DOHH2 (cell line): ENCODE results near the gene SENP3.

Source experiments
- EZH2phosphoT487 ChIP-seq: fragments of 200-600 bp; sonication (generic); IDR thresholded peaks from 2 replicates; pipeline ENCODE4 v1.6.1; 2017; ENCODE audit warnings: borderline replicate concordance, mild to moderate bottlenecking, antibody characterized with exemption, low read length, moderate library complexity, mixed read lengths
- TF ChIP-seq, protein P1 (sequence below): fragments of 200-600 bp; sonication (generic); IDR thresholded peaks from one replicate; pipeline ENCODE4 v1.5.1; 2014; ENCODE audit warnings: antibody characterized with exemption, mild to moderate bottlenecking, low read depth, low read length; ENCODE audit not compliant: poor library complexity, severe bottlenecking

DNA sequence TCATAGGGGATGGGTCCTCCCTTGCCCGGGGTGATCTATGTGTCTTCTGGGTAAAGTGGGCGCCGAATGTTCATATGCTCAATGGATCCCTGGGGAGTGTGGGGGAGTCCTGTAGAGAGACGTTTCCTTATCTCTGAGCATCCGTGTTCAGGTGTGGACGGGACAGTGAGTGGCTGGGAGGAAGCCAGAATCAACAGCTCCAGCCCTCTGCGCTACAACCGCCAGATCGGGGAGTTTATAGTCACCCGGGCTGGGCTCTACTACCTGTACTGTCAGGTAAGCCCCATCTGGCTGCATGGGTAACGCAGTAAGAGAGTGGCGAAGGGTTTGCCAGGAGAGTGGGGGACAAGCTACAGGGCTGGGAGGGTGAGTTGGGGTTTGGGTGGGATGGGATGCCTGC is 5.1 kb upstream of the SENP3 start:
- TF ChIP-seq, protein P1, sequence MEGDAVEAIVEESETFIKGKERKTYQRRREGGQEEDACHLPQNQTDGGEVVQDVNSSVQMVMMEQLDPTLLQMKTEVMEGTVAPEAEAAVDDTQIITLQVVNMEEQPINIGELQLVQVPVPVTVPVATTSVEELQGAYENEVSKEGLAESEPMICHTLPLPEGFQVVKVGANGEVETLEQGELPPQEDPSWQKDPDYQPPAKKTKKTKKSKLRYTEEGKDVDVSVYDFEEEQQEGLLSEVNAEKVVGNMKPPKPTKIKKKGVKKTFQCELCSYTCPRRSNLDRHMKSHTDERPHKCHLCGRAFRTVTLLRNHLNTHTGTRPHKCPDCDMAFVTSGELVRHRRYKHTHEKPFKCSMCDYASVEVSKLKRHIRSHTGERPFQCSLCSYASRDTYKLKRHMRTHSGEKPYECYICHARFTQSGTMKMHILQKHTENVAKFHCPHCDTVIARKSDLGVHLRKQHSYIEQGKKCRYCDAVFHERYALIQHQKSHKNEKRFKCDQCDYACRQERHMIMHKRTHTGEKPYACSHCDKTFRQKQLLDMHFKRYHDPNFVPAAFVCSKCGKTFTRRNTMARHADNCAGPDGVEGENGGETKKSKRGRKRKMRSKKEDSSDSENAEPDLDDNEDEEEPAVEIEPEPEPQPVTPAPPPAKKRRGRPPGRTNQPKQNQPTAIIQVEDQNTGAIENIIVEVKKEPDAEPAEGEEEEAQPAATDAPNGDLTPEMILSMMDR = no peak
- TF ChIP-seq EZH2phosphoT487 = no peak
